ENCODE measurements around the gene UNC5CL.

DNA sequence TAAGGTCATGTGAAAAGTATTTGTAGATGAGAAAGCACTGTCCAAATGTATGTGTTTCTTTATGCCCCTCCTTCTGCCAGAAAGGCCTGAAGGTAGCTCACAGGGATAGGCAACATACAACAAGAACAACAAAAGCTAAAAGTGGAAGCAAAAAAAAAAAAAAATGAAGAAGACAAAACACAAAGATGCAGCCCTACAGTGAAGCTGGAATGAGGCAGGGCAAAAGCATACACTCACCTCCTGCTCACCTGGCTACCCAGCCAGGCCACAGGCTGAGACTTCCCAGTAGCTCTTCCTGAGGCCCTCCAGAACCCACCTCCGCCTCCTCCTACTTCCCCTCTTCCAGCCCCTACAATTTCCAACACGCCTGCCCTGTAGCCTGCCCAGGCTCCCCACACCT, 2.4 kb downstream of the UNC5CL start:
- TF ChIP-seq REST (IDR thresholded peaks at IDR 0.05; ENCODE audit: low read depth) (no peak), JUND (IDR thresholded peaks at IDR 0.05) (no peak), ZFX (IDR thresholded peaks at IDR 0.05) (no peak), MAX (IDR thresholded peaks at IDR 0.05) (no peak), SP1 (IDR thresholded peaks at IDR 0.05; ENCODE audit: low read depth) (no peak)
